HTERT RPE-1 (cell line): Measurements from ENCODE around the gene RPS23.

Source experiments
- in situ Hi-C: fragments of 300-500 bp; cut with MboI; formaldehyde crosslinking; loops from 4 replicates; pipeline ENCODE4 v1.14.3; 2020; ENCODE audit warnings: low sequenced_read_pairs

Gene RPS23

DNA sequence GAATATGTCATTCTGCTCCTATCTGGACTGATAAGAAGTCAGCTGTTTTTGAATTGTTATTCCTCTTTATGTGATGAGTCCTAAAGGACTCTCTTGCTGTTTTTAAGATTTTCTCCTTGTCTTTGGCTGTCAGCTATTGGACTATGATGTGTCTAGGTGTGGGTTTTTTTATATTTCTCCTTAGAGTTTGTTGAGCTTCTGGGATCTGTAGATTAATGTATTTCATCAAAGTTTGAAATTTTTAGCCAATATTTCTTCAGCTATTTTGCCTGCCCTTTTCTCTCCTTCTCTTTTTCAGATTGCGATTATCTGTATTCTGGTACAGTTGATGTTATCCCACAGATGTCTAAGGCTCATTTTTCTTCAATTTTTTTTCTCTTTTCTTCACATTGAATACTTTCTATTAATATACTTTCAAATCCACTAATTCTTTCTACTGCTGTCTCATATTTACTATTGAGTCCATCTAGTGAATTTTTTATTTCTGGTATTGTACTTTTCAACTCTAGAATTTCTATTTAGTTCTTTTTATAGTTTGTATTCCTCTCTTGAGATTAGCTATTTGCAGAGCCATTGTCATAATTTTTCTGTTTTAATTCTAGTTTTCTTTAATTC, 31.1 kb downstream of the RPS23 start:
- in situ Hi-C loops: no loop called here

GRCh38 chr5:82244854-82245635, 33.1 kb downstream of the RPS23 start:
- in situ Hi-C loops: no loop called here

- in situ Hi-C loops: no loop called here
These were observed 34.0 kb downstream of the RPS23 start for GRCh38 chr5:82244151-82244550.

- in situ Hi-C loops: no loop called here
These were observed 43.3 kb downstream of the RPS23 start for GRCh38 chr5:82234885-82235284.

- in situ Hi-C loops: no loop called here
These were observed 52.5 kb downstream of the RPS23 start for GRCh38 chr5:82225525-82226172.
